K562 (cell line): ENCODE data around the gene USH2A.

Source experiments
- BCOR ChIP-seq: fragments of 450-650 bp; IDR thresholded peaks from 2 replicates; pipeline ENCODE4 v1.6.1; 2016
- CREB1 ChIP-seq, 2 experiments: sonication (generic) in 1 of 2; formaldehyde crosslinking in 1 of 2; IDR thresholded peaks; 2 replicates each; pipeline versions ENCODE4 v1.6.1 to v1.8.0; 2012 to 2022; ENCODE audit warnings: inconsistent platforms in 1 of 2, mild to moderate bottlenecking in 1 of 2, missing genetic modification reagents in 1 of 2, moderate library complexity in 1 of 2
- CTCF ChIP-seq, 3 experiments: IDR thresholded peaks in 2 of 3; conservative IDR thresholded peaks in 1 of 3; 2 replicates each; pipeline ENCODE4 v1.5.1; 2011 to 2012; ENCODE audit warnings: low read length in 3 of 3, mild to moderate bottlenecking in 3 of 3, control low read depth in 2 of 3, improper control_type of control experiment in 1 of 3, inconsistent platforms in 1 of 3, low read depth in 1 of 3, mixed read lengths in 1 of 3, moderate library complexity in 1 of 3; ENCODE audit not compliant: insufficient read depth in 2 of 3
- E2F6 ChIP-seq, 2 experiments: IDR thresholded peaks; 2 replicates each; pipeline ENCODE4 v1.6.1; 2011; ENCODE audit warnings: borderline replicate concordance in 1 of 2, control low read depth in 1 of 2, low read depth in 1 of 2, low read length in 1 of 2, mild to moderate bottlenecking in 1 of 2, mixed read lengths in 1 of 2, moderate library complexity in 1 of 2; ENCODE audit not compliant: insufficient read depth in 1 of 2, insufficient read length in 1 of 2, poor library complexity in 1 of 2, severe bottlenecking in 1 of 2; ENCODE audit errors: extremely low read depth in 1 of 2
- EP300 ChIP-seq: IDR thresholded peaks from 2 replicates; pipeline ENCODE4 v1.6.1; 2012; ENCODE audit warnings: low read length, improper control_type of control experiment
- ID3 ChIP-seq, 2 experiments: fragments of 250-450 bp in 1 of 2; fragments of 450-650 bp in 1 of 2; sonication (Bioruptor Pico) in 1 of 2; IDR thresholded peaks; 2 replicates each; pipeline versions ENCODE4 v1.6.1 to v1.8.0; 2016 to 2021; ENCODE audit warnings: mild to moderate bottlenecking in 2 of 2, moderate library complexity in 2 of 2, missing compliant biosample characterization in 1 of 2, missing genetic modification characterization in 1 of 2
- MAFK ChIP-seq: IDR thresholded peaks from 2 replicates; pipeline ENCODE4 v1.6.1; 2011; ENCODE audit warnings: low read length, improper control_type of control experiment
- SMAD4 ChIP-seq: fragments of 250-450 bp; sonication (Bioruptor Pico); conservative IDR thresholded peaks from 2 replicates; pipeline ENCODE4 v1.8.0; 2021; ENCODE audit warnings: inconsistent platforms, mild to moderate bottlenecking, moderate library complexity
- TF ChIP-seq, protein P1 (sequence below), 2 experiments: IDR thresholded peaks in 1 of 2; conservative IDR thresholded peaks in 1 of 2; 2 replicates each; pipeline ENCODE4 v1.6.1; 2016; ENCODE audit warnings: low read depth in 2 of 2, mild to moderate bottlenecking in 1 of 2, missing compliant biosample characterization in 1 of 2, missing genetic modification characterization in 1 of 2, moderate library complexity in 1 of 2

- no peak for TF ChIP-seq CREB1 (IDR thresholded peaks at IDR 0.05)
- TF ChIP-seq CREB1 (CRISPR knock-in tag; IDR thresholded peaks at IDR 0.05), result no peak
- TF ChIP-seq CTCF (IDR thresholded peaks at IDR 0.05 in 2 of 3, conservative IDR thresholded peaks at IDR 0.05 in 1 of 3; ENCODE audit: insufficient read depth in 2 of 3, low read depth in 1 of 3, low read length in 3 of 3), result no peak
- TF ChIP-seq, protein P1, sequence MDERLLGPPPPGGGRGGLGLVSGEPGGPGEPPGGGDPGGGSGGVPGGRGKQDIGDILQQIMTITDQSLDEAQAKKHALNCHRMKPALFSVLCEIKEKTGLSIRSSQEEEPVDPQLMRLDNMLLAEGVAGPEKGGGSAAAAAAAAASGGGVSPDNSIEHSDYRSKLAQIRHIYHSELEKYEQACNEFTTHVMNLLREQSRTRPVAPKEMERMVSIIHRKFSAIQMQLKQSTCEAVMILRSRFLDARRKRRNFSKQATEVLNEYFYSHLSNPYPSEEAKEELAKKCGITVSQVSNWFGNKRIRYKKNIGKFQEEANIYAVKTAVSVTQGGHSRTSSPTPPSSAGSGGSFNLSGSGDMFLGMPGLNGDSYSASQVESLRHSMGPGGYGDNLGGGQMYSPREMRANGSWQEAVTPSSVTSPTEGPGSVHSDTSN (CRISPR knock-in tag; IDR thresholded peaks at IDR 0.05; ENCODE audit: low read depth), result no peak
- TF ChIP-seq, protein P1 (tag; conservative IDR thresholded peaks at IDR 0.05; ENCODE audit: low read depth), result no peak
- TF ChIP-seq E2F6 (IDR thresholded peaks at IDR 0.05; ENCODE audit: borderline replicate concordance in 1 of 2, extremely low read depth in 1 of 2, insufficient read depth in 1 of 2, insufficient read length in 1 of 2, low read depth in 1 of 2, low read length in 1 of 2, poor library complexity in 1 of 2, severe bottlenecking in 1 of 2), result no peak
- TF ChIP-seq EP300, result no peak
- no peak for TF ChIP-seq MAFK
- no peak for TF ChIP-seq BCOR
- TF ChIP-seq ID3 (CRISPR knock-in tag; IDR thresholded peaks at IDR 0.05), result no peak
- TF ChIP-seq ID3 (tag; IDR thresholded peaks at IDR 0.05), result no peak
- TF ChIP-seq SMAD4 (CRISPR knock-in tag), result no peak
Observed at GRCh38 chr1:215637041-215637573, 786.1 kb downstream of the USH2A start.
